Panc1 (cell line): ENCODE measurements around the gene SPDYE2. TPM values are rescaled to one million over a fixed set of nuclear protein-coding genes. Genes with fewer than 3 reads are reported as not detected.
"Not testable (repeated sequence)": the region's sequence is repeated elsewhere in the genome, so short reads cannot be mapped to it uniquely, and the experiment has no call there.

Experiments
- ATAC-seq: fragments of 200-7000 bp; cut with Tn5 transposase; 2 replicates; pipeline ENCODE4 v1.9.1; 2020; ENCODE audit warnings: mild to moderate bottlenecking, moderate library complexity
- BruUV-seq: library from RNA; stranded (reverse); fragments of 400-500 nt; replicated peaks from 2 replicates; lab custom pipeline; 2021; lab: Mats Ljungman, UMichigan
- CTCF ChIA-PET: fragments of 300-600 bp; sonication (Branson Sonifier 250); formaldehyde crosslinking; loops from one replicate; lab custom pipeline; 2022; ENCODE audit warnings: antibody characterized with exemption; lab: Charles Lee
- POLR2A ChIA-PET: fragments of 300-600 bp; sonication (Branson Sonifier 250); formaldehyde crosslinking; loops from one replicate; lab custom pipeline; 2022; ENCODE audit warnings: antibody characterized with exemption; lab: Charles Lee
- DNase-seq: peaks from one replicate; pipeline ENCODE4 v3.0.0-alpha.2; 2010; ENCODE audit warnings: low read depth, low spot score
- H3K27ac ChIP-seq: 2 replicates; pipeline ENCODE4 v1.5.1; 2011; ENCODE audit warnings: mild to moderate bottlenecking, low read length, inconsistent platforms
- H3K27me3 ChIP-seq: fragments of 200-500 bp; sonication (Bioruptor generic); 2 replicates; pipeline ENCODE4 v1.6.0; 2014; ENCODE audit warnings: low read length, inconsistent platforms; ENCODE audit not compliant: control insufficient read depth, insufficient read depth
- H3K36me3 ChIP-seq: fragments of 200-500 bp; sonication (Bioruptor generic); 2 replicates; pipeline ENCODE4 v1.5.1; 2014; ENCODE audit warnings: inconsistent platforms, mild to moderate bottlenecking, low read length, moderate library complexity; ENCODE audit not compliant: control insufficient read depth, insufficient read depth
- H3K4me1 ChIP-seq: 2 replicates; pipeline ENCODE4 v1.5.1; 2011; ENCODE audit warnings: inconsistent platforms, mild to moderate bottlenecking, low read length, moderate library complexity; ENCODE audit not compliant: control insufficient read depth, insufficient read depth
- H3K4me3 ChIP-seq, 2 experiments: 2 replicates each; pipeline ENCODE4 v1.5.1; 2011 to 2012; ENCODE audit warnings: low read depth in 2 of 2, low read length in 2 of 2, mild to moderate bottlenecking in 2 of 2, inconsistent platforms in 1 of 2, moderate library complexity in 1 of 2
- H3K9me3 ChIP-seq: fragments of 200-500 bp; sonication (Bioruptor generic); 2 replicates; pipeline ENCODE4 v1.5.1; 2014; ENCODE audit warnings: low read depth, mild to moderate bottlenecking, inconsistent platforms, low read length, moderate library complexity; ENCODE audit not compliant: control insufficient read depth, insufficient read depth
- in situ Hi-C: cut with HindIII; loops from 2 replicates; pipeline ENCODE4 v1.10.0; 2016; ENCODE audit warnings: low sequenced_read_pairs, low pct_unique_long_range_greater_than_20kb
- intact Hi-C: fragments of 100-400 bp; cut with micrococcal nuclease; formaldehyde crosslinking; loops from one replicate; pipeline ENCODE4 v1.10.0; 2022; ENCODE audit not compliant: unreplicated experiment
- total RNA-seq: library from RNA; stranded (reverse); gene quantifications from one replicate; pipeline ENCODE4 v1.2.1, GENCODE V29; 2021; ENCODE audit not compliant: unreplicated experiment

Gene SPDYE2
- total RNA-seq, 1 experiment from 2014 or later: not detected

DNA sequence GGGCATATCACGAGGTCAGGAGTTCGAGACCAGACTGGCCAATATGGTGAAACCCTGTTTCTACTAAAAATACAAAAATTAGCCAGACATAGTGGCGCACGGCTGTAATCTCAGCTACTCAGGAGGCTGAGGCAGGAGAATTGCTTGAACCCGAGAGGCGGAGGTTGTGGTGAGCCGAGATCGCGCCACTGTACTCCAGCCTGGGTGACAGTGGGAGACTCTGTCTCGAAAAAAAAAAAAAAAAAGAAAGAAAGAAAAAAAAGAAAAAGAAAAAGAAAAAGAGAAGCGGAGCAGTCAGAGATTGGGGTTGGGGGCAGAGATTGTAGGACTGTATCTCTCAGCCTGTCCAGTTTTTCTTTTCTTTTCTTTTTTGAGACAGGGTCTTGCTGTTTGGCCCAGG, 8.3 kb upstream of the SPDYE2 start:
- BruUV-seq, H3K27ac ChIP-seq, intact Hi-C loops, in situ Hi-C loops, H3K4me3 ChIP-seq, H3K36me3 ChIP-seq, H3K4me1 ChIP-seq, CTCF ChIA-PET, ATAC-seq, H3K9me3 ChIP-seq, POLR2A ChIA-PET, DNase-seq, H3K27me3 ChIP-seq: not testable (repeated sequence)

DNA sequence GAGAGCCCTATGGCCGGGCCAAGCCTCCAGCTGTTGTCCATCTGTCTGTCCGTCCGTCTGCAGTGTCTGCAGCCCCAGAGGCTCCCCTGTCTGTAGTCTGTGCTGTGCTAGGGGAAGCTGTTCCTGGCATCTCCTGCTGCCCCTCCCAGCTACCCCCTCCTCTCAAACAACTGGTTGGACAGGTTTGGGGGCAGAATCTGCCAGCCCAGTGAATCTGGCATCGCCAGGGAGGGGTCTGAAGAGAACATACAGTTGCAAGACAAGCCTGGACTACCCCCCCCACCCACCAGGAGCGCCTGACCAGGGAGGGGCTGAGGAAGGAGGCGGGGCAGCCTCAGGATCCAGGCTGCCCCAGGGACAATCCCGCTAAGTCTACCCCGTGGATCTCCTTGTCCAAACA, 7.4 kb upstream of the SPDYE2 start, which contains the start of gene UPK3BL2:
Gene UPK3BL2, minus strand, starts transcription at position 101 of the 400 bp plus-strand sequence. Its CDS starts 60 bp downstream, at position 41.
- H3K4me1 ChIP-seq, CTCF ChIA-PET, H3K27ac ChIP-seq, DNase-seq, H3K27me3 ChIP-seq, H3K9me3 ChIP-seq, in situ Hi-C loops, H3K4me3 ChIP-seq, POLR2A ChIA-PET, H3K36me3 ChIP-seq, intact Hi-C loops: not testable (repeated sequence)
- BruUV-seq: TSS peak; percentile 59
- peak; percentile 12; the same call in 1 of the 2 replicates for ATAC-seq

DNA sequence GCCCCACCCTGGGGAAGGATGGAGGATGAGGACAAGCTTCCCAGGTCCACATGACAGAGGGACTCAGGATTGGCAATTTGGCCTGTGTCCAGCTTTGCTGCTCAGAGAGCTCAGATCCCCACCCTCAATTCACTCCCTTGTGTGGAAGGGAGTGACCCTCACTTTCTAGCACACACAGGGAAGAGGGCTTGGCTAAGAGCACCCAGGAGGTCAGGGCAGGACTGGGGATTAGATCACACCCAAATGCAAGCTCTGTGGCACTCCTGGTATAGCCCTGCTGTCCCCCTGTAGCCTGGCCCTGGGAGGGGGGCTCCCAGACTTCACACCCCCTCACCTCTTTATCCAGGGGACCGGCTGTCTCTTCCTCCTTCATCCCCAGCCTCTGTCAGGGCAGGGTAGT, 6.7 kb upstream of the SPDYE2 start:
- CTCF ChIA-PET, BruUV-seq, H3K27ac ChIP-seq, H3K36me3 ChIP-seq, H3K4me1 ChIP-seq, H3K9me3 ChIP-seq, DNase-seq, in situ Hi-C loops, intact Hi-C loops, H3K4me3 ChIP-seq, H3K27me3 ChIP-seq, ATAC-seq, POLR2A ChIA-PET: not testable (repeated sequence)

DNA sequence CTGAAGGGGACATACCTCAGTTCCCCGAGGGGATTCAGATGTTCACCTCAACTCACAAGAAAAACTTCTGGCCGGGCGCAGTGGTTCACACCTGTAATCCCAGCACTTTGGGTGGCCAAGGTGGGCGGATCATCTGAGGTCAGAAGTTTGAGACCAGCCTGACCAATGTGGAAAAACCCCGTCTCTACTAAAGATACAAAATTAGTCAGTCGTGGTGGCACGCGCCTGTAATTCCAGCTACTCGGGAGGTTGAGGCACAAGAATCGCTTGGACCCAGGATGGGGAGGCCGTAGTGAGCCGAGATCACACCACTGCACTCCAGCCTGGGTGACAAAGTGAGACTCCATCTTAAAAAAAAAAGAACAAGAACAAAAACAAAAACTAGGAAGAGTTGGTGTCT, 5.7 kb upstream of the SPDYE2 start:
- H3K27ac ChIP-seq, H3K4me3 ChIP-seq, BruUV-seq, ATAC-seq, CTCF ChIA-PET, H3K36me3 ChIP-seq, H3K4me1 ChIP-seq, H3K27me3 ChIP-seq, H3K9me3 ChIP-seq, POLR2A ChIA-PET, in situ Hi-C loops, intact Hi-C loops, DNase-seq: not testable (repeated sequence)

DNA sequence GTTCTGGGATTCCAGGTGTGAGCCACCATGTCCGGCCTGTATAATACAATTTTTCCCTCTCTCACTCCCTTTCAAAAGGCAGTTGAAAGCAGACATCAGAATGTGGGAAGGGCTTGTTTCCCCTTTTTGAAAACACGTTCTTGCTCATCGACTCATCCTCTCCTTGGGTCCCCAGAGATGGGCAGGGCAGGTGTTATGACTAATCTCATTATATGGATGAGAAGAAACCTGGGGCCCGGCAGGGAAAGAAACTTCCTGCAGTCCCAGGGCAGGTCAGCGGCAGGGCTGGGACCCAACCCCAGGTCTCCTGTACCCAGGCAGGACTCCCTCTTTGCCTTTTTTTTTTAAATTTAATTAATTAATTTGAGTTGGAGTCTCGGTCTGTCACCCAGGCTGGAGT, 4.7 kb upstream of the SPDYE2 start:
- TSS peak; percentile 36 for BruUV-seq
- in situ Hi-C loops, ATAC-seq, H3K36me3 ChIP-seq, POLR2A ChIA-PET, intact Hi-C loops, H3K9me3 ChIP-seq, H3K27me3 ChIP-seq, CTCF ChIA-PET, DNase-seq, H3K4me3 ChIP-seq, H3K27ac ChIP-seq, H3K4me1 ChIP-seq: not testable (repeated sequence)

DNA sequence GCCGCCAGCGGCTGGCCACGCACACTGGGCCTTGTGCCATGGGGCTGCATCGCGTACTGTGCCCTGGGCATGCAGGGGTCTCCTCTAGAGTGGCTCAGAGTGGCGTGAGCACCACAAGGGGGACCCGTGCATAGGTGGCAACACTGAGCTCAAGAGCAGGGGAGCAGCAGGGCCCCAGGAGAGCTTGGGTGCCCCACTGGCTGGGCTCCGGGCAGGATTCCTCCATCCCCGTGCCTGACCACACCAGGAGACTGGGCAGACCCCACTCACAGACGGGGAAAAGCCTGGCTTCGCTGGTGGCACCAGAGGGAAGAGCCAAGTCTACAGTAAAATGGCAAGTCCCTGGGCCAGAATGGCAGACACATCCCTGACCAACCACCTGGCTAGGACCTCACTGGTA, 17.6 kb downstream of the SPDYE2 start:
- BruUV-seq, H3K27me3 ChIP-seq, H3K27ac ChIP-seq, H3K9me3 ChIP-seq, CTCF ChIA-PET, DNase-seq, POLR2A ChIA-PET, in situ Hi-C loops, H3K4me3 ChIP-seq, H3K4me1 ChIP-seq, ATAC-seq, intact Hi-C loops, H3K36me3 ChIP-seq: not testable (repeated sequence)
